Stimulated activated naive CD4-positive, alpha-beta T cell treated with Interleukin-2 at 50 U/mL for 16 hours (primary cell): Measurements from ENCODE around the gene RFC3.

Experiments
- DNase-seq: peaks from one replicate; lab custom pipeline; 2025; lab: John Stamatoyannopoulos, UW

Gene RFC3

GRCh38 chr13:33868343-33868994 lies 50.5 kb downstream of the RFC3 start:
- DNase-seq: no peak

- DNase-seq: no peak
Measured at GRCh38 chr13:33869005-33869404, 51.1 kb downstream of the RFC3 start.

GRCh38 chr13:33870046-33870668 lies 52.2 kb downstream of the RFC3 start:
- DNase-seq: no peak

- no peak for DNase-seq
Measured at GRCh38 chr13:33871207-33872004, 53.5 kb downstream of the RFC3 start.

- DNase-seq: no peak
Measured at GRCh38 chr13:33872005-33872351, 54.0 kb downstream of the RFC3 start.

- no peak for DNase-seq
Measured at GRCh38 chr13:33873251-33873908, 55.4 kb downstream of the RFC3 start.

- no peak for DNase-seq
Measured at GRCh38 chr13:33874871-33875270, 56.9 kb downstream of the RFC3 start.

GRCh38 chr13:33875618-33876401 lies 57.9 kb downstream of the RFC3 start:
- DNase-seq: no peak

GRCh38 chr13:33876716-33877394 lies 58.9 kb downstream of the RFC3 start:
- no peak for DNase-seq

- no peak for DNase-seq
Measured at GRCh38 chr13:33879118-33879517, 61.2 kb downstream of the RFC3 start.

- no peak for DNase-seq
Measured at GRCh38 chr13:33882804-33883203, 64.9 kb downstream of the RFC3 start.

- DNase-seq: no peak
Measured at GRCh38 chr13:33884531-33885220, 66.7 kb downstream of the RFC3 start.
